SK-N-SH treated with all-trans-retinoic acid at 6 μM for 48 hours (cell line): ENCODE results near the gene KANK2.
"Not testable (repeated sequence)": the region's sequence is repeated elsewhere in the genome, so short reads cannot be mapped to it uniquely, and the experiment has no call there.

ENCODE experiments used
- CSDC2 ChIP-seq: fragments of 250-450 bp; sonication (Bioruptor Pico); IDR thresholded peaks from 2 replicates; pipeline ENCODE4 v1.5.0; 2020; ENCODE audit warnings: mild to moderate bottlenecking, moderate library complexity
- RARB ChIP-seq: fragments of 250-450 bp; sonication (Bioruptor Pico); IDR thresholded peaks from 2 replicates; pipeline ENCODE4 v1.8.0; 2021; ENCODE audit warnings: mild to moderate bottlenecking, moderate library complexity
- TSHZ2 ChIP-seq: fragments of 250-450 bp; sonication (Bioruptor Pico); IDR thresholded peaks from 2 replicates; pipeline ENCODE4 v1.5.0; 2020; ENCODE audit warnings: mild to moderate bottlenecking, moderate library complexity
- ZFP30 ChIP-seq: fragments of 450-650 bp; formaldehyde crosslinking; IDR thresholded peaks from 2 replicates; pipeline ENCODE4 v1.5.0; 2022; ENCODE audit warnings: mild to moderate bottlenecking, moderate library complexity
- ZNF8 ChIP-seq: fragments of 450-650 bp; formaldehyde crosslinking; IDR thresholded peaks from 2 replicates; pipeline ENCODE4 v1.5.0; 2020; ENCODE audit warnings: mild to moderate bottlenecking, moderate library complexity
- TF ChIP-seq, protein P1 (sequence below): fragments of 250-450 bp; sonication (Bioruptor Pico); IDR thresholded peaks from 2 replicates; pipeline ENCODE4 v1.8.0; 2020; ENCODE audit warnings: mild to moderate bottlenecking, moderate library complexity, borderline replicate concordance

- TF ChIP-seq, protein P1, sequence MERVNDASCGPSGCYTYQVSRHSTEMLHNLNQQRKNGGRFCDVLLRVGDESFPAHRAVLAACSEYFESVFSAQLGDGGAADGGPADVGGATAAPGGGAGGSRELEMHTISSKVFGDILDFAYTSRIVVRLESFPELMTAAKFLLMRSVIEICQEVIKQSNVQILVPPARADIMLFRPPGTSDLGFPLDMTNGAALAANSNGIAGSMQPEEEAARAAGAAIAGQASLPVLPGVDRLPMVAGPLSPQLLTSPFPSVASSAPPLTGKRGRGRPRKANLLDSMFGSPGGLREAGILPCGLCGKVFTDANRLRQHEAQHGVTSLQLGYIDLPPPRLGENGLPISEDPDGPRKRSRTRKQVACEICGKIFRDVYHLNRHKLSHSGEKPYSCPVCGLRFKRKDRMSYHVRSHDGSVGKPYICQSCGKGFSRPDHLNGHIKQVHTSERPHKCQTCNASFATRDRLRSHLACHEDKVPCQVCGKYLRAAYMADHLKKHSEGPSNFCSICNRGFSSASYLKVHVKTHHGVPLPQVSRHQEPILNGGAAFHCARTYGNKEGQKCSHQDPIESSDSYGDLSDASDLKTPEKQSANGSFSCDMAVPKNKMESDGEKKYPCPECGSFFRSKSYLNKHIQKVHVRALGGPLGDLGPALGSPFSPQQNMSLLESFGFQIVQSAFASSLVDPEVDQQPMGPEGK, result not testable (repeated sequence)
- not testable (repeated sequence) for TF ChIP-seq RARB, CSDC2, TSHZ2, ZNF8, ZFP30 (CRISPR knock-in tag)
Observed at GRCh38 chr19:11121963-11122362, 75.4 kb downstream of the KANK2 start.
